ENCODE measurements around the gene NTN5. TPM values are rescaled to one million over a fixed set of nuclear protein-coding genes. Genes with fewer than 3 reads are reported as not detected.

The NTN5 gene
- total and polyA plus RNA-seq, 12 donors = 0.17 to 0.68 (median 0.28) TPM; not detected in 4

GRCh38 chr19:48686088-48686487 is 13.3 kb upstream of the NTN5 start:
- no peaks in the 10 kb centered on the region for H3K9me3 ChIP-seq
- TF ChIP-seq CTCF (IDR thresholded peaks at IDR 0.05) = no peak
- DNase-seq = no peak
- no peak overlapping the region for H3K4me3 ChIP-seq
- intact Hi-C loops (cut with DNase I) = no loop called here
- H3K27ac ChIP-seq = no peak overlapping the region
- no peaks in the 10 kb centered on the region for H3K36me3 ChIP-seq
- no peak for ATAC-seq
- H3K27me3 ChIP-seq = no peaks in the 10 kb centered on the region
- WGBS, 2 donors = 77 to 88% methylated on average over 3 of the region's 3 CpGs
- H3K4me1 ChIP-seq = no peaks in the 10 kb centered on the region

- no peak overlapping the region for H3K4me3 ChIP-seq
- no peaks in the 10 kb centered on the region for H3K27me3 ChIP-seq
- ATAC-seq = no peak
- no peak for DNase-seq
- H3K36me3 ChIP-seq = no peaks in the 10 kb centered on the region
- H3K4me1 ChIP-seq = no peaks in the 10 kb centered on the region
- H3K9me3 ChIP-seq = no peaks in the 10 kb centered on the region
- no peak overlapping the region for H3K27ac ChIP-seq
- WGBS, 2 donors = 94 to 96% methylated on average over 9 of the region's 9 CpGs
- intact Hi-C loops (cut with DNase I) = no loop called here
- no peak for TF ChIP-seq CTCF (IDR thresholded peaks at IDR 0.05)
Measured at GRCh38 chr19:48685583-48685982, 12.8 kb upstream of the NTN5 start.

DNA sequence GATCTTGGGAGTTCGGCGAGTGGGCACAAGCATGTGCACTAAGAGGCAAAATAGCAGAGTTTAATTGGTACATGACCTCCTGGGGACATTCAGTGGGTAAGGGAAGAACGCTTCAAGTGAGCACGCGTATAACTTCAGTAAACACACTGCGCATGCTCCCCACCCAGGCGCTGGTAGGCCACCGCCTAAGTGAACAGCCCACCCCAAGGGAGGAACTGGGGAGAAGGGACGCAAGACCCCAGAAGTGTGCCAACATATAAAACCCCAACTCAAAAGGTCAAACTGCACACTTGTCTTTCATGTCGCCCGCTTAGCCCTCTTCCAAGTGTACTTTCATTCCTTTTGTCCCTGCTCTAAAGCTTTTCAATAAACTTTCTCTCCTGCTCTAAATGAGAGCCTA is 10.5 kb upstream of the NTN5 start:
- intact Hi-C loops (cut with DNase I) = no loop called here
- peak in 7 of 8 donors; percentile 66 to 83 (median 77) for ATAC-seq

GRCh38 chr19:48681127-48681470 is 8.3 kb upstream of the NTN5 start:
- Histone ChIP-seq H3K4me1 (no peaks in the 10 kb centered on the region), H3K9me3 (no peaks in the 10 kb centered on the region), H3K27ac (no peak overlapping the region), H3K27me3 (no peaks in the 10 kb centered on the region), H3K36me3 (no peaks in the 10 kb centered on the region), H3K4me3 (no peak overlapping the region)
- DNase-seq = no peak
- TF ChIP-seq CTCF (IDR thresholded peaks at IDR 0.05) = no peak
- no peak for ATAC-seq
- 90 to 93% methylated on average over 7 of the region's 7 CpGs for WGBS, 2 donors
- intact Hi-C loops (cut with DNase I) = no loop called here

More for the DNA sequence above, 10.5 kb upstream of the NTN5 start:
- DNase-seq = peak; percentile 61 to 62
- Histone ChIP-seq H3K9me3 (no peaks in the 10 kb centered on the region), H3K27me3 (no peaks in the 10 kb centered on the region), H3K36me3 (no peaks in the 10 kb centered on the region), H3K4me3 (peak overlapping the region in 5 of 10 donors; percentile 8 to 31 (median 25)), H3K27ac (no peak overlapping the region), H3K4me1 (no peaks in the 10 kb centered on the region)
- WGBS, 2 donors = 41 to 51% methylated on average over 11 of the region's 11 CpGs
- no peak for TF ChIP-seq CTCF (IDR thresholded peaks at IDR 0.05)
